K562 (cell line): ENCODE results near the gene ADARB2.

Experiments
- CBX8 ChIP-seq: fragments of 200-600 bp; sonication (generic); IDR thresholded peaks from 2 replicates; pipeline ENCODE4 v1.6.1; 2012; ENCODE audit warnings: borderline replicate concordance, mixed run types, low read depth, mild to moderate bottlenecking, moderate library complexity, mixed read lengths, low read length, control low read depth, inconsistent platforms; ENCODE audit not compliant: poor library complexity, severe bottlenecking; ENCODE audit errors: extremely low read depth
- CEBPG ChIP-seq, 3 experiments: fragments of 200-800 bp in 1 of 3; sonication (Bioruptor generic) in 1 of 3; sonication (generic) in 1 of 3; formaldehyde crosslinking in 1 of 3; IDR thresholded peaks in 2 of 3; conservative IDR thresholded peaks in 1 of 3; 2 replicates each; pipeline versions ENCODE4 v1.6.1 to v1.8.0; 2016 to 2022; ENCODE audit warnings: missing compliant biosample characterization in 2 of 3, missing genetic modification characterization in 2 of 3, mild to moderate bottlenecking in 1 of 3, missing genetic modification reagents in 1 of 3
- EP300 ChIP-seq: IDR thresholded peaks from 2 replicates; pipeline ENCODE4 v1.6.1; 2012; ENCODE audit warnings: low read length, improper control_type of control experiment
- HCFC1 ChIP-seq: IDR thresholded peaks from 2 replicates; pipeline ENCODE4 v1.6.1; 2012; ENCODE audit warnings: low read depth, low read length, improper control_type of control experiment
- NFYB ChIP-seq: IDR thresholded peaks from 2 replicates; pipeline ENCODE4 v1.6.1; 2011; ENCODE audit warnings: mild to moderate bottlenecking, moderate library complexity; ENCODE audit not compliant: insufficient read length; ENCODE audit errors: extremely low read depth
- PHF8 ChIP-seq: fragments of 200-600 bp; sonication (generic); IDR thresholded peaks from 2 replicates; pipeline ENCODE4 v1.6.1; 2012; ENCODE audit warnings: mixed run types, mild to moderate bottlenecking, inconsistent platforms, low read length, moderate library complexity, borderline replicate concordance
- POLR2AphosphoS5 ChIP-seq: IDR thresholded peaks from 2 replicates; pipeline ENCODE4 v1.6.1; 2011; ENCODE audit warnings: mild to moderate bottlenecking, low read depth, low read length, moderate library complexity; ENCODE audit not compliant: control insufficient read depth, insufficient read depth
- SP1 ChIP-seq: sonication (generic); formaldehyde crosslinking; IDR thresholded peaks from 2 replicates; pipeline ENCODE4 v1.8.1; 2022; ENCODE audit warnings: mild to moderate bottlenecking, missing genetic modification reagents
- ZBTB7A ChIP-seq: IDR thresholded peaks from 2 replicates; pipeline ENCODE4 v1.6.1; 2011; ENCODE audit warnings: low read depth, mild to moderate bottlenecking, low read length, moderate library complexity, borderline replicate concordance; ENCODE audit not compliant: control insufficient read depth
- TF ChIP-seq, protein P1 (sequence below), 2 experiments: fragments of 450-650 bp; formaldehyde crosslinking in 1 of 2; IDR thresholded peaks; 2 replicates each; pipeline versions ENCODE4 v1.4.0 to v1.6.1; 2014 to 2020; ENCODE audit warnings: mild to moderate bottlenecking in 2 of 2, borderline replicate concordance in 1 of 2, low read depth in 1 of 2
- TF ChIP-seq, protein P2 (sequence below), 3 experiments: IDR thresholded peaks in 2 of 3; conservative IDR thresholded peaks in 1 of 3; 2 replicates each; pipeline ENCODE4 v1.5.1; 2011 to 2012; ENCODE audit warnings: low read length in 3 of 3, mild to moderate bottlenecking in 3 of 3, control low read depth in 2 of 3, improper control_type of control experiment in 1 of 3, inconsistent platforms in 1 of 3, low read depth in 1 of 3, mixed read lengths in 1 of 3, moderate library complexity in 1 of 3; ENCODE audit not compliant: insufficient read depth in 2 of 3
- TF ChIP-seq, protein P3 (sequence below): fragments of 250-450 bp; sonication (Bioruptor Pico); IDR thresholded peaks from 2 replicates; pipeline ENCODE4 v1.4.0; 2020; ENCODE audit warnings: mild to moderate bottlenecking, moderate library complexity
- TF ChIP-seq, protein P4 (sequence below): fragments of 250-450 bp; sonication (Bioruptor Pico); IDR thresholded peaks from 2 replicates; pipeline ENCODE4 v1.9.0; 2021; ENCODE audit warnings: mild to moderate bottlenecking
- TF ChIP-seq, protein P5 (sequence below): sonication (generic); formaldehyde crosslinking; IDR thresholded peaks from 2 replicates; pipeline ENCODE4 v1.8.1; 2022; ENCODE audit warnings: missing genetic modification reagents

DNA sequence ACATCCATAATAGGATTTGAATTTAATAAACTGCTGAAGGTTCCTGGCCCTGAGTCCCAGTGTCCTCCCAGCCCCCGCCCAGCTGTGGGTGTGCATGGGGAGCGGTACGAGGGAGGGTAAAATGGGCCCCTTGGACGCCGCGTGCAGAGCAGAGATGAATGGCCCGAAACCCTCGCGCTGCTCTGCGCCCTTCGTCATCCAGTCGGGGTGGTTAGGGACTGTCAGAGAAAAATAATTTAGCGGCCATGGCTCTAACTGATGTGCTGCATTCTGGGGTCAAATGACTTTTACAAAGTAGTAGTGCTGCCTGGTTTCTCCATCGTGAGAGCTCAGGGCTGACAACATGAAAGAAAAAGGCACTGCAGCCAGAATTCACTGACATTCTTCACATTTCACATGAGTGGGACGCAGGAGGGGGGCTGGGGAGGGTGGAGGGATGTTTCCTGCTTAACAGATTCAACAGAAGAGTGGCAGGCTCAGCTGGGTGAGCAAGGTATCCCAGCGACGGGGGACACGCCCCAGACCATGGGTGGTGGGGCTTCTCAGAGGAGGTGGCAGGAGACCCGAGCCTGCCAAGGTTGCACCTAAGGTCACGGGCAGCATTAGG is 376.7 kb downstream of the ADARB2 start:
- TF ChIP-seq, protein P1, sequence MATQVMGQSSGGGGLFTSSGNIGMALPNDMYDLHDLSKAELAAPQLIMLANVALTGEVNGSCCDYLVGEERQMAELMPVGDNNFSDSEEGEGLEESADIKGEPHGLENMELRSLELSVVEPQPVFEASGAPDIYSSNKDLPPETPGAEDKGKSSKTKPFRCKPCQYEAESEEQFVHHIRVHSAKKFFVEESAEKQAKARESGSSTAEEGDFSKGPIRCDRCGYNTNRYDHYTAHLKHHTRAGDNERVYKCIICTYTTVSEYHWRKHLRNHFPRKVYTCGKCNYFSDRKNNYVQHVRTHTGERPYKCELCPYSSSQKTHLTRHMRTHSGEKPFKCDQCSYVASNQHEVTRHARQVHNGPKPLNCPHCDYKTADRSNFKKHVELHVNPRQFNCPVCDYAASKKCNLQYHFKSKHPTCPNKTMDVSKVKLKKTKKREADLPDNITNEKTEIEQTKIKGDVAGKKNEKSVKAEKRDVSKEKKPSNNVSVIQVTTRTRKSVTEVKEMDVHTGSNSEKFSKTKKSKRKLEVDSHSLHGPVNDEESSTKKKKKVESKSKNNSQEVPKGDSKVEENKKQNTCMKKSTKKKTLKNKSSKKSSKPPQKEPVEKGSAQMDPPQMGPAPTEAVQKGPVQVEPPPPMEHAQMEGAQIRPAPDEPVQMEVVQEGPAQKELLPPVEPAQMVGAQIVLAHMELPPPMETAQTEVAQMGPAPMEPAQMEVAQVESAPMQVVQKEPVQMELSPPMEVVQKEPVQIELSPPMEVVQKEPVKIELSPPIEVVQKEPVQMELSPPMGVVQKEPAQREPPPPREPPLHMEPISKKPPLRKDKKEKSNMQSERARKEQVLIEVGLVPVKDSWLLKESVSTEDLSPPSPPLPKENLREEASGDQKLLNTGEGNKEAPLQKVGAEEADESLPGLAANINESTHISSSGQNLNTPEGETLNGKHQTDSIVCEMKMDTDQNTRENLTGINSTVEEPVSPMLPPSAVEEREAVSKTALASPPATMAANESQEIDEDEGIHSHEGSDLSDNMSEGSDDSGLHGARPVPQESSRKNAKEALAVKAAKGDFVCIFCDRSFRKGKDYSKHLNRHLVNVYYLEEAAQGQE (IDR thresholded peaks at IDR 0.05; ENCODE audit: borderline replicate concordance) = no peak
- TF ChIP-seq, protein P1 (CRISPR knock-in tag; IDR thresholded peaks at IDR 0.05; ENCODE audit: low read depth) = no peak
- TF ChIP-seq, protein P2, sequence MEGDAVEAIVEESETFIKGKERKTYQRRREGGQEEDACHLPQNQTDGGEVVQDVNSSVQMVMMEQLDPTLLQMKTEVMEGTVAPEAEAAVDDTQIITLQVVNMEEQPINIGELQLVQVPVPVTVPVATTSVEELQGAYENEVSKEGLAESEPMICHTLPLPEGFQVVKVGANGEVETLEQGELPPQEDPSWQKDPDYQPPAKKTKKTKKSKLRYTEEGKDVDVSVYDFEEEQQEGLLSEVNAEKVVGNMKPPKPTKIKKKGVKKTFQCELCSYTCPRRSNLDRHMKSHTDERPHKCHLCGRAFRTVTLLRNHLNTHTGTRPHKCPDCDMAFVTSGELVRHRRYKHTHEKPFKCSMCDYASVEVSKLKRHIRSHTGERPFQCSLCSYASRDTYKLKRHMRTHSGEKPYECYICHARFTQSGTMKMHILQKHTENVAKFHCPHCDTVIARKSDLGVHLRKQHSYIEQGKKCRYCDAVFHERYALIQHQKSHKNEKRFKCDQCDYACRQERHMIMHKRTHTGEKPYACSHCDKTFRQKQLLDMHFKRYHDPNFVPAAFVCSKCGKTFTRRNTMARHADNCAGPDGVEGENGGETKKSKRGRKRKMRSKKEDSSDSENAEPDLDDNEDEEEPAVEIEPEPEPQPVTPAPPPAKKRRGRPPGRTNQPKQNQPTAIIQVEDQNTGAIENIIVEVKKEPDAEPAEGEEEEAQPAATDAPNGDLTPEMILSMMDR (IDR thresholded peaks at IDR 0.05 in 2 of 3, conservative IDR thresholded peaks at IDR 0.05 in 1 of 3; ENCODE audit: insufficient read depth in 2 of 3, low read depth in 1 of 3, low read length in 3 of 3) = no peak
- TF ChIP-seq POLR2AphosphoS5 (no peak), ZBTB7A (no peak), CEBPG (CRISPR knock-in tag; IDR thresholded peaks at IDR 0.05) (no peak), CEBPG (tag; conservative IDR thresholded peaks at IDR 0.05 in 1 of 2, IDR thresholded peaks at IDR 0.05 in 1 of 2) (no peak), EP300 (no peak), HCFC1 (no peak), PHF8 (no peak), SP1 (no peak), NFYB (no peak), CBX8 (no peak)
- TF ChIP-seq, protein P3, sequence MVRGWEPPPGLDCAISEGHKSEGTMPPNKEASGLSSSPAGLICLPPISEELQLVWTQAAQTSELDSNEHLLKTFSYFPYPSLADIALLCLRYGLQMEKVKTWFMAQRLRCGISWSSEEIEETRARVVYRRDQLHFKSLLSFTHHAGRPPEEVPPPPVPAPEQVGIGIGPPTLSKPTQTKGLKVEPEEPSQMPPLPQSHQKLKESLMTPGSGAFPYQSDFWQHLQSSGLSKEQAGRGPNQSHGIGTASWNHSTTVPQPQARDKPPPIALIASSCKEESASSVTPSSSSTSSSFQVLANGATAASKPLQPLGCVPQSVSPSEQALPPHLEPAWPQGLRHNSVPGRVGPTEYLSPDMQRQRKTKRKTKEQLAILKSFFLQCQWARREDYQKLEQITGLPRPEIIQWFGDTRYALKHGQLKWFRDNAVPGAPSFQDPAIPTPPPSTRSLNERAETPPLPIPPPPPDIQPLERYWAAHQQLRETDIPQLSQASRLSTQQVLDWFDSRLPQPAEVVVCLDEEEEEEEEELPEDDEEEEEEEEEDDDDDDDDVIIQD = no peak
- TF ChIP-seq, protein P4, sequence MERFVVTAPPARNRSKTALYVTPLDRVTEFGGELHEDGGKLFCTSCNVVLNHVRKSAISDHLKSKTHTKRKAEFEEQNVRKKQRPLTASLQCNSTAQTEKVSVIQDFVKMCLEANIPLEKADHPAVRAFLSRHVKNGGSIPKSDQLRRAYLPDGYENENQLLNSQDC (CRISPR knock-in tag) = no peak
- TF ChIP-seq, protein P5, sequence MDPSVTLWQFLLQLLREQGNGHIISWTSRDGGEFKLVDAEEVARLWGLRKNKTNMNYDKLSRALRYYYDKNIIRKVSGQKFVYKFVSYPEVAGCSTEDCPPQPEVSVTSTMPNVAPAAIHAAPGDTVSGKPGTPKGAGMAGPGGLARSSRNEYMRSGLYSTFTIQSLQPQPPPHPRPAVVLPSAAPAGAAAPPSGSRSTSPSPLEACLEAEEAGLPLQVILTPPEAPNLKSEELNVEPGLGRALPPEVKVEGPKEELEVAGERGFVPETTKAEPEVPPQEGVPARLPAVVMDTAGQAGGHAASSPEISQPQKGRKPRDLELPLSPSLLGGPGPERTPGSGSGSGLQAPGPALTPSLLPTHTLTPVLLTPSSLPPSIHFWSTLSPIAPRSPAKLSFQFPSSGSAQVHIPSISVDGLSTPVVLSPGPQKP (CRISPR knock-in tag) = no peak
